Spleen (tissue), 11 donors: ENCODE data around the gene AGPAT4. TPM values are rescaled to one million over a fixed set of nuclear protein-coding genes. Genes with fewer than 3 reads are reported as not detected.

ENCODE experiments used
- DNase-seq: peaks from one replicate; pipeline ENCODE4 v3.0.0-alpha.2; 2020
- H3K27ac ChIP-seq, 8 donors: fragments of 200-600 bp; sonication (generic) in 7 of 8; 1 replicate in 4 of 8; 2 replicates in 4 of 8; pipeline versions ENCODE4 v1.5.0 to v1.8.0; 2016 to 2021; ENCODE audit warnings: inconsistent platforms in 4 of 8, mild to moderate bottlenecking in 4 of 8, moderate library complexity in 1 of 8
- H3K27me3 ChIP-seq, 7 donors: fragments of 200-600 bp; sonication (generic) in 6 of 7; replicated peaks in 1 of 7; 1 replicate in 4 of 7; 2 replicates in 3 of 7; pipeline versions ENCODE4 v1.5.0 to v1.8.0; 2016 to 2021; ENCODE audit warnings: inconsistent platforms in 3 of 7, mild to moderate bottlenecking in 1 of 7
- H3K36me3 ChIP-seq, 6 donors: fragments of 200-600 bp; sonication (generic) in 5 of 6; 1 replicate in 4 of 6; 2 replicates in 2 of 6; pipeline versions ENCODE4 v1.5.0 to v1.8.0; 2016 to 2021; ENCODE audit warnings: inconsistent platforms in 2 of 6
- H3K4me1 ChIP-seq, 6 donors: fragments of 200-600 bp; sonication (generic) in 5 of 6; 1 replicate in 3 of 6; 2 replicates in 3 of 6; pipeline versions ENCODE4 v1.5.0 to v1.8.0; 2016 to 2021; ENCODE audit warnings: inconsistent platforms in 3 of 6
- H3K4me3 ChIP-seq, 8 donors: fragments of 200-600 bp; sonication (generic) in 7 of 8; 1 replicate in 4 of 8; 2 replicates in 4 of 8; pipeline versions ENCODE4 v1.5.0 to v1.8.0; 2016 to 2021; ENCODE audit warnings: inconsistent platforms in 4 of 8, mild to moderate bottlenecking in 4 of 8, moderate library complexity in 2 of 8
- H3K9me3 ChIP-seq, 8 donors: fragments of 200-600 bp; sonication (generic) in 7 of 8; 1 replicate in 4 of 8; 2 replicates in 4 of 8; pipeline versions ENCODE4 v1.5.0 to v1.8.0; 2016 to 2021; ENCODE audit warnings: inconsistent platforms in 4 of 8
- POLR2A ChIP-seq, 3 donors: fragments of 450-650 bp; IDR thresholded peaks; one replicate each; pipeline ENCODE4 v1.5.1; 2017; ENCODE audit warnings: antibody characterized with exemption in 3 of 3, mild to moderate bottlenecking in 1 of 3
- POLR2AphosphoS5 ChIP-seq, 3 donors: sonication (generic); formaldehyde crosslinking; IDR thresholded peaks; one replicate each; pipeline ENCODE4 v1.5.1; 2017; ENCODE audit warnings: antibody characterized with exemption in 3 of 3
- WGBS, 5 donors: extraction: QIAGEN DNeasy Blood & Tissue Kit in 3 of 5; methylation state at CpG; one replicate each; pipeline versions ENCODE4 v1.1.5 to v1.1.7; 2013 to 2018; 5-methylcytosine and 5-hydroxymethylcytosine counted together
- intact Hi-C: fragments of 100-400 bp; cut with DNase I; formaldehyde crosslinking; loops from one replicate; pipeline ENCODE4 v1.15.0; 2023; ENCODE audit warnings: low total_unique reads
- polyA plus RNA-seq, 3 donors: library from polyadenylated mRNA; stranded (reverse); fragments of 200-250 nt; gene quantifications; one replicate each; pipeline ENCODE4 v1.2.1, GENCODE V29; 2013
- total RNA-seq, 7 donors: library from RNA; depleted of rRNA in 3 of 7; stranded (reverse); fragments of >200 nt in 3 of 7; fragmentation: NEBNext Ultra II Directional in 4 of 7; extraction: Animal tissue kit (Norgen Biotek cat#: 25700) in 4 of 7; gene quantifications; one replicate each; pipeline versions ENCODE4 v1.1.0 to v1.2.1, GENCODE V29; 2016 to 2021
- TF ChIP-seq, protein P1 (sequence below), 11 experiments: fragments of 200-600 bp in 7 of 11; fragments of 450-650 bp in 4 of 11; sonication (generic) in 4 of 11; IDR thresholded peaks in 8 of 11; conservative IDR thresholded peaks in 3 of 11; 1 replicate in 7 of 11; 2 replicates in 4 of 11; pipeline versions ENCODE4 v1.4.0 to v1.8.0; 2016 to 2021; ENCODE audit warnings: antibody characterized with exemption in 11 of 11, inconsistent platforms in 4 of 11, mild to moderate bottlenecking in 1 of 11
- donor health status: healthy with polysubstance abuse.
- donor health status: DM: no; HTN: no; CAD: no; lungs with moderate emphysema.
- donor health status: DM: no; HTN: no; CAD: no.
- donor health status: Bipolar disorder and iron deficiency.
- donor health status: healthy.
- donor health status: DM: no; HTN: no; CAD: no.
- donor health status: DM: yes; HTN: yes; CAD: no.

Gene AGPAT4
- total and polyA plus RNA-seq, 10 donors: 0.80 to 16.8 (median 8.4) TPM

GRCh38 chr6:161266513-161267230 is 7.2 kb downstream of the AGPAT4 start:
- WGBS, 5 donors: 83 to 90% (median 88%) methylated on average over 9 of the region's 9 CpGs
- H3K27ac ChIP-seq: no peak overlapping the region
- intact Hi-C loops: no loop called here
- H3K36me3 ChIP-seq: peaks cover 0 to 6% (median 0%) of the 10 kb centered on the region in 6 donors
- H3K4me3 ChIP-seq: no peak overlapping the region
- TF ChIP-seq, protein P1, sequence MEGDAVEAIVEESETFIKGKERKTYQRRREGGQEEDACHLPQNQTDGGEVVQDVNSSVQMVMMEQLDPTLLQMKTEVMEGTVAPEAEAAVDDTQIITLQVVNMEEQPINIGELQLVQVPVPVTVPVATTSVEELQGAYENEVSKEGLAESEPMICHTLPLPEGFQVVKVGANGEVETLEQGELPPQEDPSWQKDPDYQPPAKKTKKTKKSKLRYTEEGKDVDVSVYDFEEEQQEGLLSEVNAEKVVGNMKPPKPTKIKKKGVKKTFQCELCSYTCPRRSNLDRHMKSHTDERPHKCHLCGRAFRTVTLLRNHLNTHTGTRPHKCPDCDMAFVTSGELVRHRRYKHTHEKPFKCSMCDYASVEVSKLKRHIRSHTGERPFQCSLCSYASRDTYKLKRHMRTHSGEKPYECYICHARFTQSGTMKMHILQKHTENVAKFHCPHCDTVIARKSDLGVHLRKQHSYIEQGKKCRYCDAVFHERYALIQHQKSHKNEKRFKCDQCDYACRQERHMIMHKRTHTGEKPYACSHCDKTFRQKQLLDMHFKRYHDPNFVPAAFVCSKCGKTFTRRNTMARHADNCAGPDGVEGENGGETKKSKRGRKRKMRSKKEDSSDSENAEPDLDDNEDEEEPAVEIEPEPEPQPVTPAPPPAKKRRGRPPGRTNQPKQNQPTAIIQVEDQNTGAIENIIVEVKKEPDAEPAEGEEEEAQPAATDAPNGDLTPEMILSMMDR (IDR thresholded peaks at IDR 0.05 in 8 of 11, conservative IDR thresholded peaks at IDR 0.05 in 3 of 11): no peak
- no peak for TF ChIP-seq POLR2AphosphoS5 (IDR thresholded peaks at IDR 0.05)
- no peak for TF ChIP-seq POLR2A (IDR thresholded peaks at IDR 0.05)
- no peaks in the 10 kb centered on the region for H3K27me3 ChIP-seq
- H3K4me1 ChIP-seq: peaks cover 0 to 4% (median 1%) of the 10 kb centered on the region in 6 donors
- H3K9me3 ChIP-seq: no peaks in the 10 kb centered on the region
- DNase-seq: no peak

DNA sequence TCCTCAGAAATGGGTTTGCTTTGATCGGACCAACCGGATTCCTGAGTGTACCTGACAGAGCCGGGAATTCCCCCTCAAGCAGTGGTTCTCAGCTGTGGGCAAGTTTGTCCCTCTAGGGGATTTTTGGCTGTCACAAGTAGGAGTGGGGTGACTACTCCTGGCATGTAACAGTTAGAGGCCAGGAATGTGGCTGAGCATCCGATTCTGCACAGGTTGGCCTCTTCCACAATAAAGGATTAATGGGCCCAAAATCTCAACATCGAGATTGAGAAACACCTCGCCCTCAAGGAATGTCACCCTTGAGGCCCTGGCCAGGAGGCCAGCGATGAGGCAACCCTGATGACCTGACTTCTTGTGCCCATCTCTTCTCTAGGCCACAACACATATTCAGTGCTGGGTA is 7.9 kb downstream of the AGPAT4 start:
- H3K27ac ChIP-seq: no peak overlapping the region
- 81 to 96% (median 91%) methylated on average over 7 of the region's 7 CpGs for WGBS, 5 donors
- intact Hi-C loops: no loop called here
- H3K4me3 ChIP-seq: no peak overlapping the region
- H3K4me1 ChIP-seq: peaks cover 0 to under 1% (median 0%) of the 10 kb centered on the region in 6 donors
- TF ChIP-seq POLR2AphosphoS5 (IDR thresholded peaks at IDR 0.05) (no peak), POLR2A (IDR thresholded peaks at IDR 0.05) (no peak)
- TF ChIP-seq, protein P1 (IDR thresholded peaks at IDR 0.05 in 8 of 11, conservative IDR thresholded peaks at IDR 0.05 in 3 of 11): no peak
- no peaks in the 10 kb centered on the region for H3K9me3 ChIP-seq
- H3K36me3 ChIP-seq: peaks cover 0 to 10% (median 0%) of the 10 kb centered on the region in 6 donors
- H3K27me3 ChIP-seq: no peaks in the 10 kb centered on the region
- no peak for DNase-seq

DNA sequence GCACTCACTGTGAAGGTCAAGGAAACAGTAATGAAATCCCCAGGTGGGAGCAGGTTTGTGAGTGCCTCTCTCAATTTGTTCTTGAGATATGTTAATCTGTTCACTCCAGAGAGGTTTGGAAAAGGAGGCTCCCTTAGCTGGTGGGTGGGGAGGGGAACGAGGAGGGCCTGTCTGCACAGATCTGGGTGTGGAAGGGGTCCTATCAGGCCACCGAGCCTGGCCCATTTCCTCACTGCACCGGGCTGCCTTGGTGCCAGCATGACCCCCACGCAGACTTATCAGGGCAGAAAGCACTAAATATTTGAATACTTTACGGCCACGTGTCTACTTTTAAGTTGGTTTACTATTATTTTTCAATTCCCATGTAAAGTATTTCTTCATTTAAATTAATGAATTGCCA is 8.3 kb downstream of the AGPAT4 start:
- intact Hi-C loops: no loop called here
- TF ChIP-seq, protein P1 (IDR thresholded peaks at IDR 0.05 in 8 of 11, conservative IDR thresholded peaks at IDR 0.05 in 3 of 11): no peak
- no peak for TF ChIP-seq POLR2AphosphoS5 (IDR thresholded peaks at IDR 0.05)
- TF ChIP-seq POLR2A (IDR thresholded peaks at IDR 0.05): no peak
- Histone ChIP-seq H3K9me3 (no peaks in the 10 kb centered on the region), H3K4me1 (no peaks in the 10 kb centered on the region), H3K36me3 (peaks cover 0 to 12% (median 0%) of the 10 kb centered on the region in 6 donors), H3K4me3 (no peak overlapping the region), H3K27me3 (no peaks in the 10 kb centered on the region), H3K27ac (no peak overlapping the region)
- WGBS, 5 donors: 84 to 95% (median 87%) methylated on average over 6 of the region's 6 CpGs
- DNase-seq: no peak

DNA sequence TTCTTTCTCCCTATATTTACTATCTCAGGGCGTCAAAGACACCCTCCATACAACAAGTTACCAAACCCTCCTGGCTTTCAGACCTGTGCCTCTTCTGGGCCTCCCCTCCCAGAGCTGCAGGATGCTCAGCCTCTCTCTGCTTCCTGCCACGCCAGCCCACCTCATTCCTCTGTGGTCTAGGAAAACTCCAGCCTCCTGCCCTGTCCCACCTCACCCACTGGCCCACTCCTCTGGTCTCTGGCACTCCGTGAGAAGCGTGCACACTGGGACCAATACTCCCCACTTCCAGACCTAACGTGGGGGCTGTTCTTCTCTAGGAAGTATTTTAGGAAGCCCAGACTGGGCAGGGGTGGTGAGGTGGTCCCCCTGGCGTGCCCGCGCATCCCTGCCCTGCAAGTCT is 9.7 kb downstream of the AGPAT4 start:
- no peaks in the 10 kb centered on the region for H3K27me3 ChIP-seq
- H3K36me3 ChIP-seq: peaks cover 0 to 18% (median 0%) of the 10 kb centered on the region in 6 donors
- no peaks in the 10 kb centered on the region for H3K9me3 ChIP-seq
- no peak overlapping the region for H3K27ac ChIP-seq
- no peak overlapping the region for H3K4me3 ChIP-seq
- no peak for TF ChIP-seq POLR2AphosphoS5 (IDR thresholded peaks at IDR 0.05)
- TF ChIP-seq, protein P1 (IDR thresholded peaks at IDR 0.05 in 8 of 11, conservative IDR thresholded peaks at IDR 0.05 in 3 of 11): no peak
- no peak for TF ChIP-seq POLR2A (IDR thresholded peaks at IDR 0.05)
- WGBS, 5 donors: 79 to 94% (median 83%) methylated on average over 6 to 8 of the region's 8 CpGs
- DNase-seq: no peak
- intact Hi-C loops: no loop called here
- no peaks in the 10 kb centered on the region for H3K4me1 ChIP-seq
